Kidney (tissue), 14 donors: ENCODE data around the gene SLC22A31. TPM values are rescaled to one million over a fixed set of nuclear protein-coding genes. Genes with fewer than 3 reads are reported as not detected.
"Not testable (repeated sequence)": the region's sequence is repeated elsewhere in the genome, so short reads cannot be mapped to it uniquely, and the experiment has no call there.

ENCODE experiments used
- DNase-seq, 5 donors: peaks; one replicate each; pipeline ENCODE4 v3.0.0-alpha.2; 2013 to 2020
- FAIRE-seq: peaks from 2 replicates; lab custom pipeline; 2012; peaks lifted over from hg19 to GRCh38; lab: Jason Lieb, UNC
- H3K27ac ChIP-seq, 2 donors: one replicate each; pipeline ENCODE4 v1.7.0; 2013; ENCODE audit warnings: low read depth in 2 of 2, low read length in 2 of 2, inconsistent platforms in 1 of 2
- H3K27me3 ChIP-seq: one replicate; pipeline ENCODE4 v1.7.1; 2013; ENCODE audit warnings: low read length, inconsistent platforms; ENCODE audit not compliant: control insufficient read depth, insufficient read depth
- H3K36me3 ChIP-seq, 3 donors: one replicate each; pipeline versions ENCODE4 v1.7.0 to v1.7.1; 2013; ENCODE audit warnings: low read length in 3 of 3, control low read depth in 1 of 3, inconsistent platforms in 1 of 3; ENCODE audit not compliant: insufficient read depth in 3 of 3, control insufficient read depth in 2 of 3
- H3K4me1 ChIP-seq, 3 donors: one replicate each; pipeline versions ENCODE4 v1.7.0 to v1.7.1; 2013; ENCODE audit warnings: low read length in 3 of 3, inconsistent platforms in 1 of 3, low read depth in 1 of 3; ENCODE audit not compliant: control insufficient read depth in 2 of 3, insufficient read depth in 2 of 3
- H3K4me3 ChIP-seq, 3 donors: one replicate each; pipeline versions ENCODE4 v1.7.0 to v1.8.1; 2013; ENCODE audit warnings: low read length in 3 of 3, control low read depth in 1 of 3, inconsistent platforms in 1 of 3
- H3K9ac ChIP-seq, 3 donors: one replicate each; pipeline versions ENCODE4 v1.7.0 to v1.7.1; 2013; ENCODE audit warnings: low read length in 3 of 3, control low read depth in 1 of 3, inconsistent platforms in 1 of 3
- H3K9me3 ChIP-seq, 3 donors: one replicate each; pipeline versions ENCODE4 v1.7.0 to v1.7.1; 2013; ENCODE audit warnings: low read length in 3 of 3, control low read depth in 1 of 3, inconsistent platforms in 1 of 3; ENCODE audit not compliant: control insufficient read depth in 2 of 3, insufficient read depth in 1 of 3
- intact Hi-C: fragments of 100-400 bp; cut with DNase I; formaldehyde crosslinking; loops from one replicate; pipeline ENCODE4 v1.11.1; 2022
- polyA plus RNA-seq: library from polyadenylated mRNA; stranded (reverse); fragments of 350-450 nt; fragmentation: Illumina TruSeq; extraction: RNeasy Lipid Tissue Mini Kit (QIAGEN cat#74804); gene quantifications from one replicate; pipeline ENCODE4 v1.2.3, GENCODE V29; 2014; ENCODE audit warnings: low read depth, low replicate concordance; ENCODE audit not compliant: insufficient read depth
- total RNA-seq: library from RNA; stranded (reverse); fragmentation: NEBNext Ultra II Directional; extraction: Animal tissue kit (Norgen Biotek cat#: 25700); gene quantifications from one replicate; pipeline ENCODE4 v1.2.1, GENCODE V29; 2021
- TF ChIP-seq, protein P1 (sequence below): IDR thresholded peaks from 3 replicates; pipeline ENCODE4 v1.5.1; 2012; ENCODE audit warnings: mild to moderate bottlenecking, moderate library complexity, borderline replicate concordance; ENCODE audit not compliant: insufficient read depth; ENCODE audit errors: extremely low read depth
- donor health status: control.
- donor health status: control.
- donor health status: control.
- donor health status: control.
- donor health status: control.
- donor health status: DM: yes; HTN: yes; CAD: no.
- donor health status: Normal renal cell carcinoma (clear cell type).

Gene SLC22A31
- total and polyA plus RNA-seq, 2 donors from 2014 or later = 0.47 to 1.8 TPM

DNA sequence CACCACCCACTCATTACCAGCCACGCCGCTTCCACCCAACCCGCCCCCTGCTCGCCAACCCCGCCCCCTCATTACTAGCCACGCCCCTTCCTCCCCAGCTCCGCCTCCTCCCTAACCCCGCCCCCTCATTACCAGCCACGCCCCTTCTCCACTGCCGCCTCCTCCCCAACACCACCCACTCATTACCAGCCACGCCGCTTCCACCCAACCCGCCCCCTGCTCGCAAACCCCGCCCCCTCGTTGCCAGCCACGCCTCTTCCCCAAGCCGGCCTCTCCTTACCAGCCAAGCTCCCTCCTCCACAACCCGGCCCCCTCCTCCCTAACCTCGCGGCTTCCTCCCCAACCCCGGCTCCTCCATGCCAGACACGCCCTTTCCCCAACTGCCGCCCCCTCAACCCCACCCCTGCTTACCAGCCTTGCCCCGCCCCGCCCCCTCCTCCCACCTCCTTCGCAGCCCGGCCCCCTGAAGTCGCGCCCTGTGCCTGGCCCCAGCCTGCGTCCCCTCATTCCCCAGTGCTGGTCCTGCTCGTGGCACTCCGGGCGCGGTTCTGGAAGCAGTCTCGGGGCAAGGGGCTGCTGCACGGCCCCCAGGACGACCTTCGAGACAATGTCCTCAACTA is 7.3 kb downstream of the SLC22A31 start:
- intact Hi-C loops = no loop called here
- H3K27me3 ChIP-seq = no peaks in the 10 kb centered on the region
- TF ChIP-seq, protein P1, sequence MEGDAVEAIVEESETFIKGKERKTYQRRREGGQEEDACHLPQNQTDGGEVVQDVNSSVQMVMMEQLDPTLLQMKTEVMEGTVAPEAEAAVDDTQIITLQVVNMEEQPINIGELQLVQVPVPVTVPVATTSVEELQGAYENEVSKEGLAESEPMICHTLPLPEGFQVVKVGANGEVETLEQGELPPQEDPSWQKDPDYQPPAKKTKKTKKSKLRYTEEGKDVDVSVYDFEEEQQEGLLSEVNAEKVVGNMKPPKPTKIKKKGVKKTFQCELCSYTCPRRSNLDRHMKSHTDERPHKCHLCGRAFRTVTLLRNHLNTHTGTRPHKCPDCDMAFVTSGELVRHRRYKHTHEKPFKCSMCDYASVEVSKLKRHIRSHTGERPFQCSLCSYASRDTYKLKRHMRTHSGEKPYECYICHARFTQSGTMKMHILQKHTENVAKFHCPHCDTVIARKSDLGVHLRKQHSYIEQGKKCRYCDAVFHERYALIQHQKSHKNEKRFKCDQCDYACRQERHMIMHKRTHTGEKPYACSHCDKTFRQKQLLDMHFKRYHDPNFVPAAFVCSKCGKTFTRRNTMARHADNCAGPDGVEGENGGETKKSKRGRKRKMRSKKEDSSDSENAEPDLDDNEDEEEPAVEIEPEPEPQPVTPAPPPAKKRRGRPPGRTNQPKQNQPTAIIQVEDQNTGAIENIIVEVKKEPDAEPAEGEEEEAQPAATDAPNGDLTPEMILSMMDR = no peak
- no peaks in the 10 kb centered on the region for H3K9me3 ChIP-seq
- no peak overlapping the region for H3K27ac ChIP-seq
- H3K9ac ChIP-seq = no peak overlapping the region
- no peak overlapping the region for H3K4me3 ChIP-seq
- peaks cover 0 to 8% (median 0%) of the 10 kb centered on the region in 3 donors for H3K4me1 ChIP-seq
- no peaks in the 10 kb centered on the region for H3K36me3 ChIP-seq
- no peak for FAIRE-seq
- DNase-seq = peak; percentile 29 to 95 (median 65)

DNA sequence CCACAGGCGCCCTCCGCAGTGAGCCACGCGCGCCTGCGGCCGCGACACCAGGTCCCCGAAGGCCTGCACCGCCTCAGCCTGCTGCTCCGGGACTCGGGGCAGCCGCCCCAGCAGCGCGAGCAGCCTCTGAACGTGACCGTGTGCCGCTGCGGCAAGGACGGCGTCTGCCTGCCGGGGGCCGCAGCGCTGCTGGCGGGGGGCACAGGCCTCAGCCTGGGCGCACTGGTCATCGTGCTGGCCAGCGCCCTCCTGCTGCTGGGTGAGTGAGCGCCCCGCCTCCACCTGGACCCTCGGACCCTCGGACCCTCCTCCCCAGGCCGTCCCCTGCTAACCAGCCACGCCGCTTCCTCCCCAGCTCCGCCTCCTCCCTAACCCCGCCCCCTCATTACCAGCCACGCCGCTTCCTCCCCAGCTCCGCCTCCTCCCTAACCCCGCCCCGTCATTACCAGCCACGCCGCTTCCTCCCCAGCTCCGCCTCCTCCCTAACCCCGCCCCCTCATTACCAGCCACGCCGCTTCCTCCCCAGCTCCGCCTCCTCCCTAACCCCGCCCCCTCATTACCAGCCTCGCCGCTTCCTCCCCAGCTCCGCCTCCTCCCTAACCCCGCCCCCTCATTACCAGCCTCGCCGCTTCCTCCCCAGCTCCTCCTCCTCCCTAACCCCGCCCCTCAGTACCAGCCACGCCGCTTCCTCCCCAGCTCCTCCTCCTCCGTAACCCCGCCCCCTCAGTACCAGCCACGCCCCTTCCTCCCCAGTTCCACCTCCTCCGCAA is 8.0 kb downstream of the SLC22A31 start:
- H3K9me3 ChIP-seq, H3K4me1 ChIP-seq, H3K9ac ChIP-seq, intact Hi-C loops, H3K27ac ChIP-seq, H3K4me3 ChIP-seq, H3K27me3 ChIP-seq, FAIRE-seq, H3K36me3 ChIP-seq: not testable (repeated sequence)
- DNase-seq = peak; percentile 77 to 91 (median 83)

DNA sequence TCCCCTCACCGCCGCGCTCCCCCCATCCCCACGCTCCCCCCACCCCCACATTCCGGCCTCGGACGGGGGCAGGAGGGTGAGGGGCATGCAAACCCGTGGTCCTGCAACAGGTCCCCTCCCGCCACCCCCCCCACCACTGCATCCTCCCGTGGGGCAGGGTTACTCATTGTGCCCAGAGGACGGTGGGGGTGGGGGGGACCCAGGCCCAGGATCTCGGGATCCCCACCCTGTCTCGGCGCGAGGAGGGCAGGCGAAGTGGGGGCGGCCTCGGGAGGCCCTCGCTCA is 8.5 kb downstream of the SLC22A31 start:
- Histone ChIP-seq H3K9ac (no peak overlapping the region), H3K4me3 (no peak overlapping the region), H3K36me3 (no peaks in the 10 kb centered on the region), H3K4me1 (peaks cover 0 to 8% (median 0%) of the 10 kb centered on the region in 3 donors), H3K27me3 (no peaks in the 10 kb centered on the region), H3K27ac (no peak overlapping the region), H3K9me3 (no peaks in the 10 kb centered on the region)
- TF ChIP-seq, protein P1 = no peak
- intact Hi-C loops = no loop called here
- FAIRE-seq (no peak), DNase-seq (peak in 1 of 5 donors; percentile 87)

DNA sequence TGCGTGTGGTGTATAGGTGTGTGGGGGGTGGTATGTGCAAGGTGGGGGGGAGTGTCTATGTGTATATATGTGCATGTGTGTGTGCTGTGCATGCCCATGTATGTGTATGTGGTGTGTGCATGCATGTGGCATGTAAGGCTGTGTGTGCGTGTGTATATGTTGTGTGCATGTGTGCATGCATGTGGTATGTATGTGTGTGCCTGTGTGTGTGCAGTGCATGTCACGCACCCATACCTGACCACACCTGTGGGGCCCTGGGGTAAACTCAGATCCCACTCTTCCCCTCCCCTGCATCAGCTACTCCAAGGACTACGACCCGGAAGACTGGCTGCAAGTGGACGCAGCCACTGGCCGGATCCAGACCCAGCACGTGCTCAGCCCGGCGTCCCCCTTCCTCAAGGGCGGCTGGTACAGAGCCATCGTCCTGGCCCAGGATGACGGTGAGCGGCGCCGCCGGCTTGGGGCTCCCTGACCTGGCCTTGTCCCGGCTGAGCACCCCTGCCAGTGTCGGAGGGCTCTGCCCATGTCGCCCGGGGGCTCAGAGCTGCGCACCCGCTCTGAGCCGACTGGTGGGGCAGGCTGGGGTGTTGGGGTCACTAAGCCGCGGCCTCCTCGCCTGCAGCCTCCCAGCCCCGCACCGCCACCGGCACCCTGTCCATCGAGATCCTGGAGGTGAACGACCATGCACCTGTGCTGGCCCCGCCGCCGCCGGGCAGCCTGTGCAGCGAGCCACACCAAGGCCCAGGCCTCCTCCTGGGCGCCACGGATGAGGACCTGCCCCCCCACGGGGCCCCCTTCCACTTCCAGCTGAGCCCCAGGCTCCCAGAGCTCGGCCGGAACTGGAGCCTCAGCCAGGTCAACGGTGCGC is 9.1 kb downstream of the SLC22A31 start:
- no peak for FAIRE-seq
- Histone ChIP-seq H3K4me1 (peaks cover 0 to 8% (median 0%) of the 10 kb centered on the region in 3 donors), H3K9me3 (no peaks in the 10 kb centered on the region), H3K9ac (no peak overlapping the region), H3K36me3 (no peaks in the 10 kb centered on the region), H3K27me3 (no peaks in the 10 kb centered on the region), H3K27ac (no peak overlapping the region), H3K4me3 (no peak overlapping the region)
- TF ChIP-seq, protein P1 = no peak
- intact Hi-C loops = no loop called here
- peak in 2 of 5 donors; percentile 80 to 84 for DNase-seq
